Liver (tissue), 9 donors: ENCODE measurements around the gene MPRIP. TPM values are rescaled to one million over a fixed set of nuclear protein-coding genes. Genes with fewer than 3 reads are reported as not detected.

Experiments
- DNase-seq: peaks from one replicate; pipeline ENCODE4 v3.0.0-alpha.2; 2017; ENCODE audit warnings: low spot score
- H3K27ac ChIP-seq, 2 donors: one replicate each; pipeline ENCODE4 v1.7.0; 2013; ENCODE audit warnings: inconsistent platforms in 2 of 2, low read length in 2 of 2, control low read depth in 1 of 2, low read depth in 1 of 2, mild to moderate bottlenecking in 1 of 2
- H3K27me3 ChIP-seq, 4 donors: one replicate each; pipeline versions ENCODE4 v1.6.1 to v1.7.0; 2013; ENCODE audit warnings: low read length in 3 of 4, inconsistent platforms in 1 of 4, mild to moderate bottlenecking in 1 of 4, moderate library complexity in 1 of 4; ENCODE audit not compliant: control insufficient read depth in 4 of 4, insufficient read depth in 4 of 4
- H3K36me3 ChIP-seq, 4 donors: one replicate each; pipeline versions ENCODE4 v1.6.1 to v1.7.0; 2013; ENCODE audit warnings: low read length in 3 of 4, mild to moderate bottlenecking in 3 of 4, low read depth in 1 of 4, moderate library complexity in 1 of 4; ENCODE audit not compliant: control insufficient read depth in 4 of 4, insufficient read depth in 3 of 4
- H3K4me1 ChIP-seq, 4 donors: one replicate each; pipeline versions ENCODE4 v1.6.1 to v1.7.0; 2013; ENCODE audit warnings: low read length in 3 of 4, mild to moderate bottlenecking in 3 of 4, moderate library complexity in 1 of 4; ENCODE audit not compliant: control insufficient read depth in 4 of 4, insufficient read depth in 4 of 4
- H3K4me3 ChIP-seq, 3 donors: one replicate each; pipeline versions ENCODE4 v1.6.1 to v1.7.0; 2013; ENCODE audit warnings: low read length in 3 of 3, control low read depth in 1 of 3, low read depth in 1 of 3, mild to moderate bottlenecking in 1 of 3
- H3K9ac ChIP-seq, 2 donors: one replicate each; pipeline ENCODE4 v1.7.0; 2013; ENCODE audit warnings: low read length in 2 of 2, mild to moderate bottlenecking in 2 of 2, moderate library complexity in 2 of 2, control low read depth in 1 of 2, low read depth in 1 of 2
- H3K9me3 ChIP-seq, 4 donors: one replicate each; pipeline versions ENCODE4 v1.6.1 to v1.7.0; 2013; ENCODE audit warnings: low read length in 3 of 4; ENCODE audit not compliant: control insufficient read depth in 4 of 4
- CTCF ChIP-seq: fragments of 150-350 bp; IDR thresholded peaks from 2 replicates; pipeline ENCODE4 v1.5.1; 2017; ENCODE audit warnings: improper control_type of control experiment, low read depth, low read length; ENCODE audit not compliant: missing input control
- EGR1 ChIP-seq, 2 donors: IDR thresholded peaks; 2 replicates each; pipeline ENCODE4 v1.6.1; 2016 to 2018; ENCODE audit warnings: antibody characterized with exemption in 2 of 2, low read depth in 2 of 2
- FOXA2 ChIP-seq: IDR thresholded peaks from 2 replicates; pipeline ENCODE4 v1.6.1; 2016; ENCODE audit warnings: antibody characterized with exemption
- GABPA ChIP-seq, 2 donors: IDR thresholded peaks in 1 of 2; conservative IDR thresholded peaks in 1 of 2; 2 replicates each; pipeline ENCODE4 v1.6.1; 2016; ENCODE audit warnings: antibody characterized with exemption in 2 of 2, mild to moderate bottlenecking in 1 of 2, moderate library complexity in 1 of 2
- HNF4A ChIP-seq, 2 donors: conservative IDR thresholded peaks; 2 replicates each; pipeline ENCODE4 v1.6.1; 2016; ENCODE audit warnings: antibody characterized with exemption in 2 of 2, mild to moderate bottlenecking in 2 of 2
- HNF4G ChIP-seq: IDR thresholded peaks from 2 replicates; pipeline ENCODE4 v1.6.1; 2016; ENCODE audit warnings: antibody characterized with exemption
- JUND ChIP-seq, 2 donors: IDR thresholded peaks; 2 replicates each; pipeline ENCODE4 v1.6.1; 2016; ENCODE audit warnings: antibody characterized with exemption in 2 of 2
- MAX ChIP-seq: IDR thresholded peaks from 2 replicates; pipeline ENCODE4 v1.6.1; 2016; ENCODE audit warnings: antibody characterized with exemption
- NR2F2 ChIP-seq: IDR thresholded peaks from 2 replicates; pipeline ENCODE4 v1.6.1; 2016; ENCODE audit warnings: antibody characterized with exemption
- RAD21 ChIP-seq, 2 donors: IDR thresholded peaks; 2 replicates each; pipeline ENCODE4 v1.6.1; 2016; ENCODE audit warnings: antibody characterized with exemption in 2 of 2, mild to moderate bottlenecking in 2 of 2
- RXRA ChIP-seq, 2 donors: IDR thresholded peaks; 2 replicates each; pipeline ENCODE4 v1.6.1; 2017 to 2018; ENCODE audit warnings: antibody characterized with exemption in 2 of 2, mild to moderate bottlenecking in 1 of 2
- TAF1 ChIP-seq: conservative IDR thresholded peaks from 2 replicates; pipeline ENCODE4 v1.6.1; 2016; ENCODE audit warnings: antibody characterized with exemption, mild to moderate bottlenecking
- YY1 ChIP-seq: IDR thresholded peaks from 2 replicates; pipeline ENCODE4 v1.6.1; 2016; ENCODE audit warnings: antibody characterized with exemption, mild to moderate bottlenecking
- WGBS: extraction: QIAGEN DNeasy Blood & Tissue Kit; methylation state at CpG from one replicate; pipeline ENCODE4 v1.1.7; 2013; 5-methylcytosine and 5-hydroxymethylcytosine counted together
- polyA plus RNA-seq, 2 donors: library from polyadenylated mRNA; stranded (reverse) in 1 of 2; unstranded in 1 of 2; fragments of 200-250 nt in 1 of 2; fragments of >200 nt in 1 of 2; fragmentation: Nextera tagmentation in 1 of 2; extraction: Ambion mirVana in 1 of 2; gene quantifications; one replicate each; pipeline versions ENCODE4 v1.2.1 to v1.2.3, GENCODE V29; 2013 to 2015
- total RNA-seq, 2 donors: library from RNA; depleted of rRNA; stranded (reverse); fragments of >200 nt; gene quantifications; one replicate each; pipeline ENCODE4 v1.2.3, GENCODE V29; 2014
- TF ChIP-seq, protein P1 (sequence below): IDR thresholded peaks from 2 replicates; pipeline ENCODE4 v1.6.1; 2016; ENCODE audit warnings: antibody characterized with exemption, mild to moderate bottlenecking
- donor health status: healthy.
- donor health status: healthy.
- donor health status: healthy.
- donor health status: healthy.
- donor health status: healthy.

MPRIP gene
- total and polyA plus RNA-seq, 4 donors: 21.2 to 61.9 (median 34.7) TPM

- WGBS: 92% methylated on average over 8 of the region's 8 CpGs
- DNase-seq: no peak
- no peaks in the 10 kb centered on the region for H3K9me3 ChIP-seq
These were observed 173.3 kb downstream of the MPRIP start for GRCh38 chr17:17215575-17215974.

GRCh38 chr17:17216236-17216635 lies 174.0 kb downstream of the MPRIP start:
- no peak overlapping the region for H3K4me3 ChIP-seq
- 97% methylated on average over 17 of the region's 17 CpGs for WGBS
- H3K9me3 ChIP-seq: no peaks in the 10 kb centered on the region
- H3K27ac ChIP-seq: no peak overlapping the region
- no peak for TF ChIP-seq HNF4A (conservative IDR thresholded peaks at IDR 0.05)
- no peak for TF ChIP-seq YY1
- TF ChIP-seq JUND (IDR thresholded peaks at IDR 0.05): no peak
- H3K4me1 ChIP-seq: no peaks in the 10 kb centered on the region
- peaks cover 31 to 81% (median 62%) of the 10 kb centered on the region in 4 donors for H3K36me3 ChIP-seq
- no peaks in the 10 kb centered on the region for H3K27me3 ChIP-seq
- H3K9ac ChIP-seq: no peak overlapping the region
- DNase-seq: no peak

More at GRCh38 chr17:17215575-17215974, 173.3 kb downstream of the MPRIP start:
- H3K4me3 ChIP-seq: no peak overlapping the region
- H3K27me3 ChIP-seq: no peaks in the 10 kb centered on the region
- no peak overlapping the region for H3K9ac ChIP-seq
- TF ChIP-seq RXRA (IDR thresholded peaks at IDR 0.05): no peak
- TF ChIP-seq, protein P1, sequence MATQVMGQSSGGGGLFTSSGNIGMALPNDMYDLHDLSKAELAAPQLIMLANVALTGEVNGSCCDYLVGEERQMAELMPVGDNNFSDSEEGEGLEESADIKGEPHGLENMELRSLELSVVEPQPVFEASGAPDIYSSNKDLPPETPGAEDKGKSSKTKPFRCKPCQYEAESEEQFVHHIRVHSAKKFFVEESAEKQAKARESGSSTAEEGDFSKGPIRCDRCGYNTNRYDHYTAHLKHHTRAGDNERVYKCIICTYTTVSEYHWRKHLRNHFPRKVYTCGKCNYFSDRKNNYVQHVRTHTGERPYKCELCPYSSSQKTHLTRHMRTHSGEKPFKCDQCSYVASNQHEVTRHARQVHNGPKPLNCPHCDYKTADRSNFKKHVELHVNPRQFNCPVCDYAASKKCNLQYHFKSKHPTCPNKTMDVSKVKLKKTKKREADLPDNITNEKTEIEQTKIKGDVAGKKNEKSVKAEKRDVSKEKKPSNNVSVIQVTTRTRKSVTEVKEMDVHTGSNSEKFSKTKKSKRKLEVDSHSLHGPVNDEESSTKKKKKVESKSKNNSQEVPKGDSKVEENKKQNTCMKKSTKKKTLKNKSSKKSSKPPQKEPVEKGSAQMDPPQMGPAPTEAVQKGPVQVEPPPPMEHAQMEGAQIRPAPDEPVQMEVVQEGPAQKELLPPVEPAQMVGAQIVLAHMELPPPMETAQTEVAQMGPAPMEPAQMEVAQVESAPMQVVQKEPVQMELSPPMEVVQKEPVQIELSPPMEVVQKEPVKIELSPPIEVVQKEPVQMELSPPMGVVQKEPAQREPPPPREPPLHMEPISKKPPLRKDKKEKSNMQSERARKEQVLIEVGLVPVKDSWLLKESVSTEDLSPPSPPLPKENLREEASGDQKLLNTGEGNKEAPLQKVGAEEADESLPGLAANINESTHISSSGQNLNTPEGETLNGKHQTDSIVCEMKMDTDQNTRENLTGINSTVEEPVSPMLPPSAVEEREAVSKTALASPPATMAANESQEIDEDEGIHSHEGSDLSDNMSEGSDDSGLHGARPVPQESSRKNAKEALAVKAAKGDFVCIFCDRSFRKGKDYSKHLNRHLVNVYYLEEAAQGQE: no peak
- no peak for TF ChIP-seq HNF4G
- no peak for TF ChIP-seq MAX
- TF ChIP-seq YY1: no peak
- TF ChIP-seq FOXA2: no peak
- H3K27ac ChIP-seq: no peak overlapping the region
- peaks cover 31 to 77% (median 58%) of the 10 kb centered on the region in 4 donors for H3K36me3 ChIP-seq
- H3K4me1 ChIP-seq: no peaks in the 10 kb centered on the region

DNA sequence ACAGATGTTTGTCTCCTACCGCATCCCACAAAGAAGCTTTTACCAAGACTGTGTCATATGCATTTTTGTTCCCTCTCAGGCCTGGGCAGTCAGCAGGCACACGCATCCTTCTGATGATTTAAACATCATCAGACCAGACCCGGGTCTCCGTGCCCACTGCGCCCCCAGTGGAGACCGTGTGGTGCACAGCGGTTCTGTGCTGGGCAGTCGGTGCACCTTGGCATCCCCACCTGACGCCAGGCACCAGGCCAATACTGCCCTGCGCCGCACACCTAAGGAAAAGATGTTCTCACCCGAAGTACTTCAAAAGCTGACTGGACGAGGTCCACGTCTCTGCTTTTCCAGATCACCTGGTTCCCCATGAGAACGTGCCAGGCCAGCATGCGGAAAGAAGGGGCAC lies 174.5 kb downstream of the MPRIP start:
- no peaks in the 10 kb centered on the region for H3K9me3 ChIP-seq
- H3K27ac ChIP-seq: no peak overlapping the region
- H3K4me3 ChIP-seq: no peak overlapping the region
- H3K36me3 ChIP-seq: peaks cover 31 to 84% (median 65%) of the 10 kb centered on the region in 4 donors
- WGBS: 89% methylated on average over 16 of the region's 16 CpGs
- H3K4me1 ChIP-seq: no peaks in the 10 kb centered on the region
- TF ChIP-seq EGR1 (IDR thresholded peaks at IDR 0.05; ENCODE audit: low read depth in 2 of 2) (no peak), TAF1 (no peak), RAD21 (IDR thresholded peaks at IDR 0.05) (no peak), GABPA (IDR thresholded peaks at IDR 0.05 in 1 of 2, conservative IDR thresholded peaks at IDR 0.05 in 1 of 2) (no peak), HNF4A (conservative IDR thresholded peaks at IDR 0.05) (no peak), JUND (IDR thresholded peaks at IDR 0.05) (no peak), NR2F2 (no peak), CTCF (no peak), HNF4G (no peak), FOXA2 (no peak)
- TF ChIP-seq, protein P1: no peak
- H3K9ac ChIP-seq: no peak overlapping the region
- H3K27me3 ChIP-seq: no peaks in the 10 kb centered on the region
- no peak for DNase-seq
